CD4-positive, alpha-beta T cell treated with Interleukin-12 subunit alpha and Interleukin-12 subunit beta, for 1 hour (primary cell): ENCODE results near the gene CAMTA1.
"Not testable (repeated sequence)": the region's sequence is repeated elsewhere in the genome, so short reads cannot be mapped to it uniquely, and the experiment has no call there.

ENCODE experiments used
- DNase-seq: peaks from one replicate; pipeline ENCODE4 v3.0.0-alpha.2; 2020

Gene CAMTA1

DNA sequence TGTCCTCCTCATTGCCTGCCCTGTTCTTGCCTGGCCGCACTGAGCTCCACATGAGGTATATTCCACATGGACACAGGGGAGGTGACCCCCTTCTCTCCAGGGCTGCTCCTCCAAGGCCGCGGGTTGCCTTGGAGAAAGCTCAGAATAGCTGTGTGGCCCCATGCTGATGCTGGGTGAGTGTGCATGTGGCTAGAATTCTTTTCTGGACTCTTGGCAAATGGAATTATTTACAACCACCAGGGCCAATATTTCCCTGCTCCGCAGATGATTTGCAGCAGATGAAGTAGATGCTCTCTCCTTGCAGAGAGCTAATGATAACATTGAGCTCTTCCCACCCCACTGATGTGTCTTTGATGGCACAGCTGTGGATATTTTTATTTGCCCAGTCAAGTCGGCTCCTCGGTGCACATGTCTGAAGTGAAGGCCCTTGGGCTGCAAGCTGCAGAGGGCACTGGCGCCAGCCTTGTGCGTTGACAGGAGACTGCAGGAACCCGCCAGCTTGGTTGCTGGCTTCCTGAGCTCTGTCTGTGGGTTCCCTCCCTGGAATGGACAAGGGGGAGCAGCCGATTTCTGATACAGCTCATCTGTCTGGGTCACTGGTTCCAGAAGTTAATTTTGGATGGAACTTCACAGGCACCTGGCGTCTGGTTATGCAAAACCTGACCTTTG is 581.2 kb downstream of the CAMTA1 start:
- no peak for DNase-seq

DNA sequence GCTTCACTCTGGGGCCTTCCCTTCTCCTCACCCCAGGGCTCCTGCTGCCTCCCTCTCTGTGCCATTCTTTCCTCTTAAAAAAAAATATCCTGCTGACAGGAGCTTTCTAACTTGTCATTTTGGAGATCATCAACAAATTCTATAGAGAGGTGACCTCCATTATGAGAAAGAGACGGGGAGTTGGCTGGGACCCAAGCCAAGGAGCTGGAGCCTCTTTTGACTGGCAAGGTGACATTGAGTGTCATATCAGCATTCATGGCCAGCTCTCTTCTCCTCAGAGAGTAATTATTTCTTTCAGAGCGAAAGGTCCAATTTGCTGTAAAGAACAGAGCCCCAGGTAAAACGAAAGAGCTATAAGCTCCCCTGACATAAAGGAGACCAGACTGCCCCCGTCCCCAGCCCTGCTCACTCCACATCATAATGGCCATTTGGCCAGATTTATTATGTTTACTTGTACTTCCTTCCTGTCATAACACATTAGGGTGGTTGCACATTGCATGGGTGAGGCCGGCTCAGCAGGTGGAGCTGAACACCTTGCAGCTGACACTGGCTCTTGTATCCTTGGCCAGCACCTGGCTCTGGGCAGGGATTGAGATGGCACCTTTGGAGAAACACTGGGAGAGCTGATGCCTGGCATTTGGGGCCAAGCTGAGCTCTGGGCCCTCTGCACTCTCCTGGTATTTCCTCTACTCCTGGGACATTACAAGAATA is 581.9 kb downstream of the CAMTA1 start:
- DNase-seq, result no peak

DNA sequence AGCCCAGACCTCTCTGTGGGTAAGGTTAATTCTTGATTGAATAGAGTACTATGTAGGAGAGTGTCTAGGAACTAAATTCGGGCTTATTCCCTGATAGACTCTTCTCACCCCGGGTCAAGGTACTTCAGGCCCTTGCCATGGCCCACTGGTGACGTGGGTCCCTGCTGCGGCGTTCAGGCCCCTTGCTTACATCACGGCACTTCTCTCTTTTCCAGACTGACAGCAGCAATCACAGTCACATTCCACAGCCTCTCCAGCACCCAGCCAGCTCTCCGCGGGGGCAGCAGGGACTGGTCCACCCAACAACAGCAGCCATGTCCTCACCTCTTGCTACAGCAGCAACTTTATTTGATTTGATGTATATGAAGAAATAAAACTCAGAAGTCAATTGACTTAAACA is 584.6 kb downstream of the CAMTA1 start:
- DNase-seq, result no peak

DNA sequence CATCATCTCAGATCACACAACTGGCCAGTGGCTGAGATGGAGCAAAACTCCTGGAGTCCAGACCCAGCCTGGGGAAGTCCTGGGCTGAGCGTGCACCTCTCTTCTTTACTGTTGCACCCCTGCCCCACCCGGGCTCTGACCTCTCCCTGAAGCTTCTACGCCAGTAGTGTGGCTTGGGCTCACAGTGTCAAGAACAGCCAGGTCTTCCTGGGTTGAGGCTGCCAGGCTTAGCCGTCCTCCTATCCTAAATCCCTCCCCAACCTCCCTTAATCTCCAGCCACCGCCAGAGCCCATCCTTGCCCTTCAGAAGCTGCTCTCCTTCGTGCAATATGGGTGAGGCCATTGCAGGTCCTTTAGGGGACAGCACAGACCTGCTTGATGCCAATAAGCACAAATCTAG is 586.7 kb downstream of the CAMTA1 start:
- DNase-seq, result no peak

DNA sequence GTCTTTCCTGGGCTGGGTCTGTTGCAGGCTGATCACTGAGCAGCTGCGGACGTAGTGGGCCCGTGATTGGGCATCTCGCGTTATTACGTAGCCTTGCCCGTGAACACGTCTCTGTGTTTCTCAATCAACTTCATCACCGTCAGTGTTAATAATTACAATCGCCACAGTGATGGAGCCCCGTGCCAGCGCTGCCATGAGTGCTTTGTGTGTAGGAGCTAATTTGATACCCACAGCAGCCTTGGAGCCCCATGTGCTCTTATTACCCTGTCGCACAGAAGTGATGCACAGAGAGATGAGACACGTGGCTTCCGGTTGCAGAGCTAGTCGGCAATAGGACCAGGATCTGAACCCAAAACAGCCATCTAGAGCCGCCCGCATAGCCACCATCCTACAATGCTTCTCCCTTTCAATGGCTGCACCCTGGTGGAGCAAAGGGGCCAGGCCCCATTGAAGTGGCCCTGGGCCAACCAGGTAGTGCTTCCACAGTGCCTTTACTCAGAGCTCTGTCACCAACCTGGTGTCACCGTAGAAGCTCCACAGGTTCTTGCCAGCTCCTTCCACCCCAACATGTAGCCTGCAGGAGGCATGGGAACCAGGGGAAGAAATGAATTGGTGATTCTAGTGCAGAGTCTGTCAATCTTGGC is 587.3 kb downstream of the CAMTA1 start:
- no peak for DNase-seq

DNA sequence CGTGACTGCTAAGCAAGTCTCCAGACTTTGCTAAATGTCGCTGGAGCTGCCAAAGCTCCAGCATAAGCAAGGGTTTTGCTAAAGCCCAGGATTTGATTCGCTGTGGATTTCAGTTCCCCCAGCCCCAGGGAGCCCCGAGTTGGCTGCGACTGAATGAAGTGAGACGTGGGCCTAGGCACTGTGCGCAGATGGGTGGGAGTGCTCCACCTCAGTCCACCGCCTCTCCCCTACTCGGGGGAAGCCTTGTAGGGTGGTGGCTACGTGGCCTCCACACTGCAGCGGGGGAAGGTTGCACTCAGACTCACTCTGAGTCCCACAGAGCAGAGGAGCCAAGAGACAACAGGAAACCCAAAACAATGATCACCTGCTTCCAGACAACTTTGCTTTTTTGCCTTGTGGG is 588.0 kb downstream of the CAMTA1 start:
- no peak for DNase-seq

DNA sequence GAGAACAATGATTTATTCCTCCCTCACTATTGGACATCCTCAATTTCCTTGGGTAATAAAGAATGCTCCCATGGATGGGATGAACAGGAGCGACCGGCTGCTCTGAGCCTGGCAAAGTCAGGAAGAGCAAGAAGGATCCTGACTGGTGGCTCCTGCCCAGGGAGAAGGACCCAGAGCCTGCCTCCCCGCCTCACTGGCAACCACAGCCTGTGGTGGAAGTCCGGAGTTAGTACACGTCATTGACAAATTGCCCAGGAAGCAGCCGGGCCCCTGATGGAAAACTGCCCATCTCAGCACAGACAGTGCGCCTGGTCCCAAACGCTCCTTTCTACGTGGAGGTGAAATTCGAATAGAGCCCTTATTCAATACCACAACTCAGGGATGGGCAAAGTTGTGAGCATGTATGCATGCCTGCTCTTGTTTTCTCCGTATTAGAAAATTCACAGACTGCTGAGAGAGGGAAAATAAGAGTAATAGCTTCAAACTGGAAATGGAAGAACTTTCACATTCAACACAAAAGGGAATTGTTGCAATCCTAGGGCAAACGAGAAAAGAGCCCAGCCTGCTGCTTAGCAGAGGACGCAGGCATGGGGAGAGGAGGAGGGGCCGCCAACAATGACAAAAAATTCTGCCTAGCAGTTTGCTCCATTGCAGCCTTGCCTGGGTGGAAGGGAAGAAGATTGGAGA is 588.8 kb downstream of the CAMTA1 start:
- DNase-seq, result no peak

DNA sequence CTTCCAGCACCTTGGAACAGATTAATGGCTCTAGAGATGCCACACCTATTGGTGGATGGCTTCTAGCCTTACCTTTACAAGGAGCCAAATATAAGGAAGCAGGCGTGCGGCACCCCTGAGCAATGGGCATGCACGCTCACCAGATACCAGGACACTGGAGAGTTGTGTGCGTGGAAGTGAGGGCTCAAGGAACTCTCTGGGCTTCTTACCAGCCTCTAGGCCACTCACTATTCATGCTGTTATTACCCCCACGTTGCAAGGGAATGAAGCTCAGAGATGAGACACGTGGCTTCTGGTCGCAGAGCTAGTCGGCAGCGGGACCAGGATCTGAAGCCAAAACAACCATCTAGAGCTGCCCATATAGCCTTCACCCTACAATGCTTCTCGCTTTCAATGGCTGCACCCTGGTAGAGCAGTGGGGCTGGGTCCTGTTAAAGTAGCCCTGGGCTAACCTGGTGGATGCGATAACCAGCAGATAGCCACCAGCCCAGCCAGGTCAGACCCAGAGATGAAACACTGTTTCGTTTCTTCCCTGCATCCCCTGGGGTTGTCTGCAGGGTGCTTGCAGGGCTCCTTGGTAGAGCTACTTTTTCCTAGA is 589.4 kb downstream of the CAMTA1 start:
- no peak for DNase-seq

DNA sequence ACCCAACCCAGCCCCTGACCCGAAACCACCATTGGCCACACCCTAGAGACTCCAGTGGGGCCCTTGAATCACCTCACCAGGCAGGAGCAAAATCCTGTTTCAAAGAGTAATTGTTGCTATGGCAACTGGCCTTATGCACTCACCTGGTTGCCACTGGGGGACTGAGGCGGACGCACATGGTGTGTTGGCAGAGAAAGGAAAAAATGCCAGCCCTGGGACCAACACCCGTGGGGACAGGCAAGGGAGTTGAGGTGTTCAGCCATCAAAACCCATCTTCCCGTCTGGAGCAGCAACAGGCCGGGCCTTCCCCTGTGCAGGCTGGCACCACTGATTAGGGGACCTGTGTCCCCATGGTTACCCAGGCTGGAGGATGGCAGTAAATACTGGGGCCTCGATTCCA is 590.1 kb downstream of the CAMTA1 start:
- no peak for DNase-seq

DNA sequence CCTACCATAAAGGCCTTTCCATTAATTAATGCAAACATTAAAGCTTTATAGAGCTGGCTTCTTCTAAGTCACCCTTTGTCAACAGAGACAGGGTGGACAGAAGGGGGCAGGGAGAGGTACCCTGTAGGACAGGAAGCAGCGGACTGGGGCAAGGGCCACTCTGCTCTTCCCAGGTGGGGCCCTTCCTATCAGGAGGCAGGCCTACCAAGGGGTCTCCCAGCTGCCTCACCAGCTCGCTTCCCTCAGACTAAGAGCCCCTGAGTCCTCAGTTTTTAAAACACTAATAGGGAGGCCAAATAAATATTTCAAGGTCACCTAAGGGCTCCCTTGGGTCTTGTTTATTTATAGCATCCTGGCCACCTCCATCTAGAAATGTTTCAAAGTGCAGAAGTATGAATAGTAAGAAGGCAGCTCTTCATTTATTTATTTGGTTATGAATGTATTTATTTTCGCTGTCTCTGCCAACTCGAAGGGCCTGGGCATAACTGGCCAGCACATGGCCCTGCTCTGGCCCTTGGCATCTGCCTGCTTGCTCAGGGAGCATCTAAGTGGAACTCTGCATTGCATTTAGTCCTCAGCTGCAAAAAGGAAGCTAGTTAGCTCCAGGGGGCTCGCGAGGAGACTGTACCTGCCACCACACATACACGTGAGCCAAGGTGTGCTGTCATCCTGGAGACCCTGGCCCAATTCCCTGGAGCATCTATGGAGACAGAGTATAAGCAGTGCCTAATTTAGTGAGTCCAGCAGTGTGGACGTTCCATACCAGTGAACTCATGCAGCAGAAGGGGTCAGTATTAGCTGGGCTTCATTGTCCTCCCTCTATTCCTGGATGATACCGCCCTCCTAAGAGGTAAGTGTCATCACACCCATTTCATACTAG is 590.8 kb downstream of the CAMTA1 start:
- DNase-seq, result no peak

DNA sequence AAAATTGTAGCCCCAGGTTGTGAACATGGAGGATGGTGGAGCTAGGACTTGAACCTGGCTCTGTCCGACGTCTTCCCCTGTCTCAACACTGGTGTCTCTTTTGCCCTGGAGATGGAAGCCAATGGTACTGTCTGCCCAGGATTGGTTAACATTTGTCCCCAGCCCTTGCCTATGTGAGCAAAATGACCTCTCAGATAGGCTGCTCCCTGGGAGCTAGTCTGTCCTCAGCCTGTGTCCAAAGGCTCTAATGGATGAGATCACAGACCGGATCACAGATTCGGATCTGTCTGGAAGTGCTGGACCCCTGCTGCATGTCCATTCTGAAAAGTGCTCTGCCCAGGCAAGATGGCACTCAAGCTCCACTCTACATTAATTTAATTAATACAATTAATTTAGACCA is 591.4 kb downstream of the CAMTA1 start:
- DNase-seq, result no peak

DNA sequence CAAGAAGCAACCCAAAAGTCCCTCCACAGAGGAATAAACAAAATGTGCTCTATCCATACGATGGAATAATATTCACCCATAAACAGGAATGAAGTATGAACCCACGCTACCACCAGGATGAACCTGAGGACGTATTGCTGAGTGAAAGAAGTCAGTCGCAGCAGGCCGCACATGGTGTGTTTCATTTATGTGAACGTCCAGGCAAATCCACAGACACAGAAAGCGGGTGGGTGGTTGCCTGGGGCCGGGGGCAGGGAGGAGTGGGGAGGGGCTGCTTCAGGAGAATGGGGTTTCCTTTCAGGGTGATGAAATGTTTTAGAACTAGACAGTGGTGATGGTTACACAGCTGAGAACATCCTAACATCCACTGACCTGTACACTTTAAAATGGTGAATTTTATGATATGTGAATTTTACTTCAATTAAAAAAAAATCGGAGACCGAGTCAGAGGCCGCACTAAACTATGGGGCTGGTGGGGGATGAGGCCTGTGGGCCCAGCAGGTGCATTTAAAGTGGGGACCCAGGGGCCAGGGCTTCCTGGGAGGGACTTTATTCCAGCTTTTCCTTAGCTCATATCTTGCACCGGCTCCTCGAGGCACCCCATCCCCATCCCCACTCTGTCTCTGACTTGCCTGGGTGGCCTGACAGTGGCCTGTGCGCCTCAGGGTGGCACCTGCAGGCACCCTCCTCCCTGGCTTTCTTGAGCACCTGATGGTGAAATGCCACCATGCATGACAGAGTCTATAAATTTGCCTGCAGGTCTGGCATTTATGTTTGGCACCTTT is 593.3 kb downstream of the CAMTA1 start:
- no peak for DNase-seq

DNA sequence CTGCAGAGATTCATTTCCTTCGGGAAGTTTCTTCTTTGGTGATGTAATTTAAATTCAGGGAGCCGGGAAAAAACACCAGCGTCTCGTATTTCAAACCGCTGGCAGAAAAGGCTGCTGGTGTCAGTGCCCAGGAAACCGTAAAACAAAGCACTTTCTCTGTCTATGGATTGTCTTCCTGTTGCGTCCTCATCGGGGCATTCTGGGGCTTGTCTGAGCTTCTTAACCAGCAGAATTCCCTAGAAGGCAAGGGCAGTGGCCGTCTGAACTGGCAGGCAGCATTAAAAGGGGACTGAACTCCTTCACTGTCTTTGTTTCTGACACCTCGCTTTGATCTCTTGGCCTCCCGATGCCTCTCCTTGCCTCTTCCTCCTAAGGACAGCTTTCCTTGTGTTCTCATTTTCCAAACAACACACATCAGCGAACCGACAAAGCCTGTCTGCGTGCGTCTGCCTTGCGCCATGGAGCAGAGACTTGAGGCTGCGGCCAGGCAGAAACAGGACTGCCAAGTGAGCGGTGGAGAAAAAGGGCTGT is 594.3 kb downstream of the CAMTA1 start:
- DNase-seq, result no peak

DNA sequence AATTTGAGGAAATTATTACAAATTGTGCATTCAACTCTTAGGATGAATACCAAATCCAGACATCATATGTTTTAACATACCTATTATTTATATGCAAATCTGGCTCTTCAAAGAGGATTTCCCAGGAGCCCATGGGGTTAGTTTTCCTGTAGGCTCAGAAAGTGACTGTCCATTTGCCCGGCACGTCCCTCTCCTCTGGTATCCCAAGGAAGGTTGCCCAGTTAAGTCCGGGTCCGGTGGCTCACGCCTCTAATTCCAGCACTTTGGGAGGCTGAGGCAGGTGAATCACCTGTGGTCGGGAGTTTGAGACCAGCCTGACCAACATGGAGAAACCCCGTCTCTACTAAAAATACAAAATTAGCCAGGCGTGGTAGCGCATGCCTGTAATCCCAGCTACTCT is 594.8 kb downstream of the CAMTA1 start:
- DNase-seq, result not testable (repeated sequence)

DNA sequence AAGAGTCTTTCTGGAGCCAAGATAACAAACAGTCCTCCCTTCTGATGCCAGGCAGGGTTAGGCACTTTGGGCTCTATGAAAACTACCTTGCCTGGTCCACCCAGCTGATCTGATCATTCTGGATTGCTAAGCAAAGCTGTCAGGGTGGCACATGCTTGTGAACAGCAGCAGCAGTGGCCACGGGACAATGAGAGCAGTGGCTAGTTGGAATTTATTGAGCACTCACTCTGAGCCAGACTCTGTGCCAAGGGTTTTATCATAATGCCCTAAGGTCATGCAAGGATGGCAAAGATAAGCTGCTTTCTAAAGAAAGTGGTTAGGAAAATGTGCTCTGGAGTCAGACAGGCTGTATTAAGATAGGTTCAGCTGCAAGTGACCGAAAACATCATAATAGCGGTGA is 595.5 kb downstream of the CAMTA1 start:
- no peak for DNase-seq

DNA sequence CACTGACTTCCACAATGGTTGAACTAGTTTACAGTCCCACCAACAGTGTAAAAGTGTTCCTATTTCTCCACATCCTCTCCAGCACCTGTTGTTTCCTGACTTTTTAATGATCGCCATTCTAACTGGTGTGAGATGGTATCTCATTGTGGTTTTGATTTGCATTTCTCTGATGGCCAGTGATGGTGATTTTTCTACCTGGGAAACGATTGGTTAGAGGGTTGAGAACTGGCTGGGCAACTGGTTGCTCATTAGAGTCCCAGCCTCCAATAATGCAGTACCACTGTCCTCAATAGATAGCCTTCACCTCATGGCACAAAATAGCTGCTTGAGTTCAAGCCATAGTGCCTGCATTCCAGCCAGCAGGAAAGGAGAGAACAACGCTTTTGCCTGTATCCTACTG is 596.5 kb downstream of the CAMTA1 start:
- DNase-seq, result not testable (repeated sequence)

DNA sequence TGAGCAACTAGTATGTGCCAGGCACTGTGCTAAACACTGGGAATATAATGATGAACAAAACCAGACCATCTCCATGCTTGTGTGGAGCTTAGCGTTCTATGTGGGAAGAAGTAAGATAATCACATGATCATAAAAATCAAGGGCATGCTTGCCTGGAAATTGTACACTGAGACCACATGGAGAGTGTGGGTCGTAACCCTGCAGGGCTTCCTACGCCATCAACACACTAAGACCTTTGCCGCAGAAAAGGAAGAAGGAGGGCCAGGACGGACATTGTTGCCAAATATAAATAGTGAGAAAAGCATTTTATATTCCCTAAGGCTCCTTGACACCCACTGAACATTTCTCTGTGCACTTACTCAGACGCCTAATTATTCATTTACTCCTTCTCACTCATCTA is 597.7 kb downstream of the CAMTA1 start:
- DNase-seq, result no peak

DNA sequence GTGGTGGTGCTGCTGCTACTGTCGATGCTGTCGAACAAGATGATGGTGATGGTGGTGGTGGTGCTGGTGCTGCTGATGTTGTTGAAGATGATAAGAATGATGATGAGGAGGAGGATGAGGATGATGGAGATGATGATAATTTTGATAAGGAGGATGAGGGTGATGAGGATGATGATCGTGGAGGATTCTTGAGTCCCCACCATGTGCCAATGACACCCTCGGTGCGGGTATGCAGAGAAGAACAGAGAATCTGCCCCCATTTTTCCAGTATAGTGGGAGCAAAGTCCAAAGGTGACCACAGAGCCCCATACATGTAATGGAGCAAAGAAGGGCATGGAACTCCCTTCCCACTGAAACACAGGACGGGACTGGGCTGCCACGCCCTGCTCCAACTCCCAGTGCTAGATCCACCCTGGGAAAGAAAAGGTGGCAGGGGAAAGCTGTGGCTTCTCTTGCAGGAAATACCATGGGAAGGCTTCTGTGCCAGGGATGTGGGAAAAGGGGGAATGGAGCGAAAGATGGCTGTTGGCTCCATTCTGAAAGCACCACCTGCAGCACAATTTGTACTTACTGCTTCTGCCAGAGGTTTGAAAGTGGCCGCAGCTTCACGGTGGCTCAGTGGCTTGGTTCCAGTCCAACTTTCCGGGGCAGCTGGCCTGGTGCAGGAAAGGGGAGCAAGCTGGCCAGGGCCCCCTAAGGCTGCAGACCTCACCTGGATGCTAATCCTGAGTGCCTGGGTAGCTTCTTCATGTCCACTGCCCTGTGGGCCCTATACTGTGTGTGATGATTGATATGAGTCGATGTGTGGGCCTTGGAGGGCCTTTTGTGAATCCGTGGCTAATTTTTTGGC is 598.6 kb downstream of the CAMTA1 start:
- no peak for DNase-seq

DNA sequence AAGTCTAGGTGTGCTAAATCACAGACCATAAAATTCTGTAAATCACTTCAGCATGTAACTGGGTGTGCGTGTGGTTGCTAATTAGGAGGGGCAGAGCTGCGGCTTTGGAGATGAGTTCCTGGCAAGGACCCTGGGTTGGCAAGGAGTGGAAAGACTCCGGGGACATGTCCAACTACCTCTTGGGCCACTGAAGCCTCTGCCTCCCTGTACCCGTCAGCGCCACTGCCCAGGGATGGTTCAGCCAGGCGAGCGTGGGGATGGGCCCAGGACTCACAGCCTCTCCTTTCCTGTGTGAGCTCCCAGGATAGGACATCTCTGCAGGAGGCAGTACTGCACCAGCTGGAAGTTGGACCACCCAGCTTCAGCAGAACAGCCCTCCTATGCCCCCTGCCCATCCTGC is 599.4 kb downstream of the CAMTA1 start:
- no peak for DNase-seq
